ENCODE data around the gene BYSL. TPM values are rescaled to one million over a fixed set of nuclear protein-coding genes. Genes with fewer than 3 reads are reported as not detected.

BYSL gene
- total RNA-seq, 1 donor from 2014 or later: 16.0 TPM

- intact Hi-C loops (cut with DNase I): no loop called here
- peaks cover 19% of the 10 kb centered on the region for H3K4me1 ChIP-seq
- no peaks in the 10 kb centered on the region for H3K9me3 ChIP-seq
- H3K27ac ChIP-seq: no peak overlapping the region
- TF ChIP-seq, protein P1, sequence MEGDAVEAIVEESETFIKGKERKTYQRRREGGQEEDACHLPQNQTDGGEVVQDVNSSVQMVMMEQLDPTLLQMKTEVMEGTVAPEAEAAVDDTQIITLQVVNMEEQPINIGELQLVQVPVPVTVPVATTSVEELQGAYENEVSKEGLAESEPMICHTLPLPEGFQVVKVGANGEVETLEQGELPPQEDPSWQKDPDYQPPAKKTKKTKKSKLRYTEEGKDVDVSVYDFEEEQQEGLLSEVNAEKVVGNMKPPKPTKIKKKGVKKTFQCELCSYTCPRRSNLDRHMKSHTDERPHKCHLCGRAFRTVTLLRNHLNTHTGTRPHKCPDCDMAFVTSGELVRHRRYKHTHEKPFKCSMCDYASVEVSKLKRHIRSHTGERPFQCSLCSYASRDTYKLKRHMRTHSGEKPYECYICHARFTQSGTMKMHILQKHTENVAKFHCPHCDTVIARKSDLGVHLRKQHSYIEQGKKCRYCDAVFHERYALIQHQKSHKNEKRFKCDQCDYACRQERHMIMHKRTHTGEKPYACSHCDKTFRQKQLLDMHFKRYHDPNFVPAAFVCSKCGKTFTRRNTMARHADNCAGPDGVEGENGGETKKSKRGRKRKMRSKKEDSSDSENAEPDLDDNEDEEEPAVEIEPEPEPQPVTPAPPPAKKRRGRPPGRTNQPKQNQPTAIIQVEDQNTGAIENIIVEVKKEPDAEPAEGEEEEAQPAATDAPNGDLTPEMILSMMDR (IDR thresholded peaks at IDR 0.05): no peak
- no peak for DNase-seq (ENCODE audit: extremely low spot score in 2 of 2)
- H3K36me3 ChIP-seq: peaks cover 0 to 24% of the 10 kb centered on the region in 2 donors
- H3K27me3 ChIP-seq: no peaks in the 10 kb centered on the region
- no peak overlapping the region for H3K4me3 ChIP-seq
Observed at GRCh38 chr6:41914869-41915530, 6.3 kb upstream of the BYSL start.

DNA sequence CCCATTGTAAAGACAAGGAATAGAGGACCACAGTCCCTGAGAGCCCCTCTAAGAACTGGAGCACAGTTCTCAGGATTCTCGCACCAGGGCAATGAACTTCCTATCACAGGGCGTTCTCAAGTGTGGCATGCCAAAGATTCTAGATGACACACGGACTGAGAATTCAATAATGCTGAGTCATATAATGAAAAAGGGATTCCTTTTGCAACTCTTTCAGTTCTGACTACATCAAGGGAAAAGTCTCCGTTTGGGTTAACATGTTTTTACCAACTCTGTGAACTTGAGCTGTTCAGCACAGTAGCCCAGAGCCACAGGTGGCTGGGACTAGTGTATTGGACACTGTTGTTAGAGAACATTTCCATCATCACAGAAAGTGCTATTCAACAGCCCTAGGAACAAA is 3.8 kb upstream of the BYSL start:
- Histone ChIP-seq H3K36me3 (peaks cover 0 to 24% of the 10 kb centered on the region in 2 donors), H3K4me1 (peaks cover 33% of the 10 kb centered on the region), H3K9me3 (no peaks in the 10 kb centered on the region), H3K27ac (no peak overlapping the region), H3K27me3 (no peaks in the 10 kb centered on the region), H3K4me3 (no peak overlapping the region)
- TF ChIP-seq POLR2AphosphoS5 (IDR thresholded peaks at IDR 0.05; ENCODE audit: insufficient read depth in 1 of 2, low read depth in 1 of 2) (no peak), POLR2A (IDR thresholded peaks at IDR 0.05) (no peak)
- TF ChIP-seq, protein P1 (IDR thresholded peaks at IDR 0.05): no peak
- intact Hi-C loops (cut with DNase I): no loop called here
- no peak for DNase-seq (ENCODE audit: extremely low spot score in 2 of 2)

- intact Hi-C loops (cut with DNase I): loop anchor here (2.0 kb wide), 1 partner anchor 135 kb away; the partner anchor contains the start of gene TOMM6
- TF ChIP-seq POLR2A (IDR thresholded peaks at IDR 0.05) (no peak), POLR2AphosphoS5 (IDR thresholded peaks at IDR 0.05; ENCODE audit: insufficient read depth in 1 of 2, low read depth in 1 of 2) (no peak)
- TF ChIP-seq, protein P1 (IDR thresholded peaks at IDR 0.05): no peak
- DNase-seq (ENCODE audit: extremely low spot score in 2 of 2): no peak
- no peaks in the 10 kb centered on the region for H3K36me3 ChIP-seq
- no peaks in the 10 kb centered on the region for H3K9me3 ChIP-seq
- H3K27ac ChIP-seq: peak overlapping the region; percentile 90
- H3K4me1 ChIP-seq: peaks cover 50% of the 10 kb centered on the region
- H3K4me3 ChIP-seq: peak overlapping the region; percentile 86 to 97
- no peaks in the 10 kb centered on the region for H3K27me3 ChIP-seq
Observed at GRCh38 chr6:41921712-41921998, 356 bp downstream of the BYSL start.

DNA sequence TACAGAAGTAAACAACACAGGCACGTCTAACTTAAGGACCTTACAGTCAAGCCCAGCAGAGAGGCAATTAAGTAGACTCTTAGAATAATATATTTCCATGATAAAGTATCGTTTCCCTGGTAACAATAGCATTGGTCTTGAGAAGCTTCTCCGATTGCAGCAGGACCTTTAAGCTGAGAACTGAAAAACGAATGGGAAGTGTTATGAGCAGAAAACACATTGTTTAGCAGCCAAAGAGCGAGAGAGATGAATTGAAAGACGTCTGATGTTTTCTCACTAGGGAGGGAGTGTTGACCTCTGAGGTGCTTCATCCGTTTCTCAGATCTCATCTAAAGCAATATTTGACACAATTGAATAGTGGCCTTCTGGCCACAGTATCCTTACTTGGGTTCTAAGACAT is 855 bp downstream of the BYSL start:
- intact Hi-C loops (cut with DNase I): no loop called here
- H3K4me1 ChIP-seq: peaks cover 47% of the 10 kb centered on the region
- peaks cover 0 to 2% of the 10 kb centered on the region in 2 donors for H3K36me3 ChIP-seq
- peak overlapping the region; percentile 90 for H3K27ac ChIP-seq
- no peak for DNase-seq (ENCODE audit: extremely low spot score in 2 of 2)
- no peak for TF ChIP-seq POLR2A (IDR thresholded peaks at IDR 0.05)
- TF ChIP-seq, protein P1 (IDR thresholded peaks at IDR 0.05): no peak
- TF ChIP-seq POLR2AphosphoS5 (IDR thresholded peaks at IDR 0.05; ENCODE audit: insufficient read depth in 1 of 2, low read depth in 1 of 2): no peak
- H3K9me3 ChIP-seq: no peaks in the 10 kb centered on the region
- H3K27me3 ChIP-seq: no peaks in the 10 kb centered on the region
- H3K4me3 ChIP-seq: peak overlapping the region; percentile 86 to 97

- Histone ChIP-seq H3K27me3 (no peaks in the 10 kb centered on the region), H3K27ac (no peak overlapping the region), H3K4me3 (no peak overlapping the region), H3K36me3 (peaks cover 0 to 51% of the 10 kb centered on the region in 2 donors), H3K4me1 (peaks cover 19% of the 10 kb centered on the region), H3K9me3 (no peaks in the 10 kb centered on the region)
- intact Hi-C loops (cut with DNase I): no loop called here
- TF ChIP-seq, protein P1 (IDR thresholded peaks at IDR 0.05): no peak
- no peak for TF ChIP-seq POLR2AphosphoS5 (IDR thresholded peaks at IDR 0.05; ENCODE audit: insufficient read depth in 1 of 2, low read depth in 1 of 2)
- no peak for TF ChIP-seq POLR2A (IDR thresholded peaks at IDR 0.05)
- no peak for DNase-seq (ENCODE audit: extremely low spot score in 2 of 2)
Observed at GRCh38 chr6:41927253-41927652, 6.0 kb downstream of the BYSL start.
